OCI-M1 (cell line): ENCODE measurements around the gene HELZ.
A peak's percentile ranks its signal among the peaks of the same experiment; 100 is the strongest.
"Not testable (repeated sequence)": the region's sequence is repeated elsewhere in the genome, so short reads cannot be mapped to it uniquely, and the experiment has no call there.

Source experiments
- DNase-seq: peaks from one replicate; lab custom pipeline; 2025; lab: John Stamatoyannopoulos, UW

Gene HELZ

DNA sequence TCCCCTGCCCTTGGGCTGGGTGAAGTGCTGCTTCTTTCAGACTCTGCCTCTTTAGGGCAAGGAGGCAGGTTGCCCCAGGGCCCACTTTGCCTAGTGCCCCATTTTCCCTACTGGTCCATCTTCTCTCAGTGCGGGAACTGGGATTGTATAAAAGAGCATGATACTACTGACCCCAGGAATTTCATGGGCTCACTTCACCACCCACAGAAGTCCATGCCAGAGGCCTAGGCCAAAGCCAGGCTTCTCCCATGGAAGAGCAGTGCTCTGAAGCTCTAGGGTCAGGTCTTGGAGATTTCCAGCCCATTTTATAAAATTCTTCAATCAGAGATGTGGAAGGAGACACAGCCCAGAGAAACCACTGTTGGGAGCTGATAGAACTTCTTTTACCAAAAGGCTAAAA lies 194.9 kb downstream of the HELZ start:
- no peak for DNase-seq

DNA sequence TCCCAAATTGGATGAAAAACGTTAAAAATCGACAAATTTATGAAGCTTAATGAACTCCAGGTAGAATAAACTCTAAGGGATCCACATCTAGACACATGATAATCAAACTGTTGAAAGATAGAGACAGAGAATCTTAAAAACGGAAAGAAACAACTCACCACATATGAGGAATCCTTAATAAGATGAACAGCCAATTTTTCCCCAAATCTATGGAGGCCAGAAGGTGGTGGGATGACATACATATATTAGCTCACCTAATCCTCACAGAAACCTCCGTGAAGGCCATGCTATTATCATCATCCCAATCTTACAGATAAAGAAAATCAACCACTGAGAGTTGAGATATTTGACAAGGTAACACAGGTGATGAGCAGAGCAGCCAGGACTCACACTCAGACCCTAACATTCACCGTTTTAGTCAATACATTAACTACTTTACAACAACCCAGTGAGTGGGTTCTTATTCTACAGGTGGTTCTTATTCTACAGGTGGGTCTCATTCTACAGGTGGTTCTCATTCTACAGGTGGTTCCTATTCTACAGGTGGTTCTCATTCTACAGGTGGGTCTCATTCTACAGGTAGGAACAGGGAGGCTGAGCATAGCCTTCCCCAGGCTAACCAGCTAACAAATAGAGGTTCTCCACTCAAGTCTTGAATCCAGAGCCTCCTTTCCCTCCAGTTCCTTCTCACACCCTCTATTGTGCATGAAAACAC lies 195.8 kb downstream of the HELZ start:
- DNase-seq: peak; percentile 2

DNA sequence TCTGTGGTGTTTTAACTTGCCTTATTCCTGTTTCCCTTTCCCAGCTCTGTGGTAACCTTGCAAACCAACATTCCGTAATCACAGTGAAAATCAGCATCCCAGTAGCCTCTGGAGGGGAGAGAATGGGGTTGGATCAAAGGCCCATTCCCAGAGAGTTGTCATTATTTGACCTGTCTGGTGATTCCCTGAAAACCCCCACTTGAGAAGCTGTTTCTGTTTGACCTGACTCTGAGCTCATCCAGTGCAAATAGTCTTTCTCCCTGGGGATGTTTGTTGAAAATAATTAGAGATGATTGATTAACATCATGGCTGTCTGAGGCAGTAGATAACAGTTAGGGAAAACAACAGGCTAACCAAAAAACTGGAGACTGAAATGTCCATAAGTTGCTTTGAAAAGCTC lies 197.6 kb downstream of the HELZ start:
- no peak for DNase-seq

DNA sequence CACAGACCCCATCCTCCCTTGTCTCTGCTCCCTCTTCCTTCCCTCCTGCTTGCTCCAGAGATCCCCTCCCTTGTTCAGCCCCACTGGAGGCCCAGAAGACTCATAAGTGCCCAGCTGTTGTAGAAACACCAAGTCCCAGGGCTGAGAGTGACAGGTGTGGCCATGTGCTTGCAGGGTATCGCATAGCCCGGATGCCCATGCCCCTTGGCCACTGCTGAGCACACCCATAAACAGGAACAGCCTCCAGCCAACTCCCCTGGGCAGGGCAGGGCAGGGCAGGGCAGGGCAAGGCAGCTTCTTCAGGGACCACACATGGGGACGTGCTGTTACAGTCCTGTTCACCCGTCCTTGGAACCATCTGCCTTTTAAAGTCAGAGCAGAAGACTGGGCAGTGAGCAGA lies 198.6 kb downstream of the HELZ start:
- DNase-seq: no peak

DNA sequence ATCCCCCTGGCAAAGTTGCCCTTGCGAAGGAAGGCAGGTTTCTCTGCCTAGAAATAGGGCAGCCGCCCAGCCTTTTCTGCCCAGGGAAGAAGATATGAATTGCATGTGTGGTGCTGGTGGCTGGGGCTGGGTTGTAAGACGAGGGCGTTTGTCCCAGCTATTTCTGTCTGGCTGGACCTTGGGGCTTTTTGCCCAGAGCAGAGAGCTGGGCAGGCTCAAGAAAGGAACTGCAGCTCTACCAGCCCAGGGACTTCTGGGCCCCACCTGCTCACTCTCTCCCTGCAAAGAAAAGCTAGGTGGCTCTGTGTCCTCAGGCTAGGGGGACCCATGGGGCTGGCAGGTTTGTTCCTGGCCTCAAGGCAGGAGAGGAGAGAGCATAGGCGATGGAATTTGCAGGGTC lies 200.1 kb downstream of the HELZ start:
- DNase-seq: no peak

DNA sequence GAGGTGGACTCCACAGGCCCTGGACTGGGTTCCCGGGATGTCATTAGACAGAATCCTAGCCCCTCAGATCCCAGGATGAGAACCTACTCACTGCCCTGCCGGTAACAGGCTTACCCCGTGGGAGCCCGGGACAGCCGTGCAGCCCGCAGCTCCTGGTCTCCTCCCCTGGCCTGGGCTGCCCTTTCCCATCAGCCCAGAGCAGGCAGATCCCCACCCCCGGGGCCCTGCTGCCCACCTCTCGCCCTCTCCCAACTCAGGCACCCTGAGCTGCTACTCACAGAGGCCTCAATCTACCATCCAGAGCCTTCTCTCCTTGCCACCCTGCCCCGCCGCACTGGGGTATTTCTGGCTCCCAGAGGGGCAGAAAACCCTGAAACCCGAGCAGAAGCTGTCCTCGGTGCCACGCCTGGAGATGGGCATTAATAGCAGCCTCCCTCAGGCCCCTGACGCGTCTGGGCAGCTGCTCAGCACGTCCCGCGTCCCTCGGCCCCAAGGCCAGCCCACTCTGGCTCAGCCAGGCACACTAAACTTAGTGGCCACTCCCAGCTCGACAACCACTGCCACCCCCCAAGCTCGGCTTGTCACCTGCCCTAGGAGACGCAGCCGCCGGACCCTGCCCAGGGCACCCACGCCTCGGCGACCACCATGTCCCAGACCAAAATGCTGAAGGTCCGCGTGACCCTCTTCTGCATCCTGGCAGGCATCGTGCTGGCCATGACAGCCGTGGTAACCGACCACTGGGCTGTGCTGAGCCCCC lies 200.8 kb downstream of the HELZ start, which contains the start of gene CACNG1:
TSS of gene CACNG1 (plus strand) at position 539 of the 757 bp plus-strand sequence. CDS start at position 646, 107 bp downstream.
- DNase-seq: no peak

DNA sequence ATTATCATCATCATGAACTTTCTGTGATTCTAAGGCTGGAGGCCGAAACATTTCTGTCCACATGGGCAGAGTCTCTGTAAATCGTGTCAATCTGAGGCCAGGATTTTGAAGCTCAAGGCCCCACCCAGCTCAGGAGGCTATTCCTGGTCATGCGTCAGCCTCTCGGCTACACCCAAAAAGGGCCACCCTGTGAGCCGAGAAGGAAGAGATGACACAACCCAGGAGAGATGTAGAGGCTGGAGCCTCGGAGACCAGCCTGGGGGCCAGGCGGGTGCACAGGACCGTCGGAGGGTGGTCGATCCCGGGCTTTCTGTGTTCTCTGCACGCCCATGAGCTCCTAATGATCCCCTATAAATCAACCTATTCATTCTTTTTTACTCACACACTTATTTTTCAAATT lies 201.7 kb downstream of the HELZ start:
- DNase-seq: no peak

DNA sequence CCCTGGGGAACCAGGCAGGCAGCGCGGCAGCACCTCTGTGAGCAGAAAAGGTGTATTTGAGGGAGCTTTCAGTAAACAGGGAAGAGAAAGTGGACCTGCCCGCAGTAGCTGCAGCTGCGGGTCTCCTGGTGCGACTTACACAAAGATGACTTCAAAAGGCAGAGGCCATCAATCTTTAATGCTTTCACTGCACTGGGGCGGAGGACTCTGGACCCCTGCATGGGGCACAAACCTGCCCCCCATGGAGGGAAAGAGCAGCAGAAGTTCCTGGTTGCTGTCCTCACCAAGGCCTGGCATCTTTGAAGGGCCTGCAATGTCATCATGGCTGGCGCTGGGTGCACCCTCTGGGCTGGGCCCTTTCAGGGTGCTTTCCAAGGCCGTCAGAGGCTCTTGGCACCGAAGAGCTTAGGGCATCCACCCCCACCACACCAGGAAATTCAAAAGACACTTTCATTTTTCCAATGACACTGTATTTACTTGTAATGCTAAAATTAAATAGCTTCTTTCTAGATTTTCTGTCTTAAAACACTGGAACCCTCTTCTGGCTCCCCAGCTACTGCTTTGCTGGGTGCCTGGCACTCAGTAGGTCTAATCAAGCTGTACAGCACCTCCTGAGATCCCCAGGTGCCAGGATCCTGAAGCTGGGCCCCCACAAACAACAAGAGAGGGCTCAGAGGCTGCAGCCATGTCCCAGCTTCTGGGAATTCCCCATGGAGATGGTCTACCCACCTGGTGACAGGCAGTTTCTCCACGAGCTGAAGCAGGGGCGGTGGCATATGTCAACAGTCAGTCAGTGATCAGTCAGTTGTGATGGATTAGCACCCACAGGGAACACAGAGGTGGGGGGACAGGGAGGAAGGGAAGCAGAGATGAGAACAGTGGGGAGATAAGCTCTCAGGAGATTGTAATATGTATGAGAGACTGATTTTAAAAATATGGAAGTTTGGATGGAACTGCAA lies 202.8 kb downstream of the HELZ start:
- no peak for DNase-seq

DNA sequence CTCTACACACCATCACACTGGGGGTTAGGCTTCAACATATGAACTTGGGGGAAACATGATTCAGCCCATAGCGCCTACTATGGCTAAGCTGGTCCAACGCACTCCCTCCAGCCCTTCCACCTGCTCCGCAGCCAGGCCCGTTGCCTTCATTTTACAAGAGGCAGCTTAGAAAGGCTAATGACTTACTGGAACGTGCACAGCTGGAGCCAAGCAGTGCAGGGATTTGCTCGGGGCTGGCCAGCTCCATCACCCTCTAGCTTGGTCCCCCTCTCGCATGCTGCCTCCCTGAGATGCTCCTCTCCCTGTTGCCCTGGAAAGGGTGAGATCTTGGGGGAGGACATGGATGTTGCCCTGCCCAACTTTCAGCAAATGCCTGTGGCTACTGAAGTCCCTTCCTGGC lies 203.5 kb downstream of the HELZ start:
- DNase-seq: no peak

DNA sequence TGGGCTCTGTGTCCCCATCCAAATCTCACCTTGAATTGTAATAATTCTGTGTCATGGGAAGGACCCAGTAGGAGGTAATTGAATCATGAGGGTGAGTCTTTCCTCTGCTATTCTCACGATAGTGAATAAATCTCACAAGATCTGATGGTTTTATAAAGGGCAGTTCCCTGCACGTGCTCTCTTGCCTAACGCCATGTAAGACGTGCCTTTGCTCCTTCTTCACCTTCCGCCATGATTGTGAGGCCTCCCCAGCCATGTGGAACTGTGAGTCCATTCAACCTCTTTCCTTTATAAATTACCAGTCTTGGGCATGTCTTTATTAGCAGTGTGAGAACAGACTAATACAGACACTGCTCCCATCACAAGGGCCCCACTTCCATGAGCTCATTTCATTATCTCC lies 203.9 kb downstream of the HELZ start:
- DNase-seq: not testable (repeated sequence)

DNA sequence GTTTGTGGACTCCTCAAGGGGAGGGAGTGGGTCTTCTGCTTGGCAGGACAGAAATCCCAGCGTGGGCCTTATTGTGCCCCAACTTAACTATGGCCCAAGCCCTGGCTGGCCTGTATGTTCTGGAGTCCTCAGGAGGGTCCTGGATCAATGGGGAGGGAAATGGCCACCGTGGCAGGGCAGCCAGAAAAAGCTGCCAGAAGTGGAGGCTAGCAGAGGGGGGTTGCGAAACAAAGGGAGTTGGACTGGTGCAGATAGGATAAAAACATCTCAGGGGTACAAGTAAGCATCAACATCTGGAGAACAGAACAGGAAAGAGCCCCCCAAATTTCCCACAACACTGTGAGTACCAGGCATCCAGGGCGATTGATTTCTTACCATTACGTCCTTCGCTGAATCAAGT lies 204.3 kb downstream of the HELZ start:
- DNase-seq: no peak

DNA sequence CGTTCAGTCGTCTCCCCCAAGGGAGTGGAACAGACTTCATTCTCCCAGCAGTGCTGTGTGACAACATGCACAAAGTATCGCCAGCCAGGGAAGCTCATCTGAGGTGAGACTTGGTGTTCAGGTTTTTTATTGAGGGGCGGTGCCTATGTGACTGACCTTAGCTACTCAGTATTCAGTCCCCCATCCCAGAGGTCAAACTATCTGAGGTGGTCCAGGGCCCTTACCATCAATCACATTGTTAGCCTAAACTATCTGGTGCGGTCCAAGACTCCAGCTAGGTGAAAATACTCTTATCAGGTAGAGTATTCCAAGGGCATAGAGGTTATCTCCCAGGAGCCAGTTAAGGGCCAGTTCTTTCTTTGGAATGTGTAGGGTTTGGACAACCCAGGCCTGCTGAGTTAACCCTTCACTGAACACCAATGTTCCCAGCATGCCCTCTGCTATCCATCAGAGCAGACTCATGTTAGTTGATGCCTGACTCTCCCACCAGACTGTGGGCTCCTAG lies 206.1 kb downstream of the HELZ start:
- no peak for DNase-seq

DNA sequence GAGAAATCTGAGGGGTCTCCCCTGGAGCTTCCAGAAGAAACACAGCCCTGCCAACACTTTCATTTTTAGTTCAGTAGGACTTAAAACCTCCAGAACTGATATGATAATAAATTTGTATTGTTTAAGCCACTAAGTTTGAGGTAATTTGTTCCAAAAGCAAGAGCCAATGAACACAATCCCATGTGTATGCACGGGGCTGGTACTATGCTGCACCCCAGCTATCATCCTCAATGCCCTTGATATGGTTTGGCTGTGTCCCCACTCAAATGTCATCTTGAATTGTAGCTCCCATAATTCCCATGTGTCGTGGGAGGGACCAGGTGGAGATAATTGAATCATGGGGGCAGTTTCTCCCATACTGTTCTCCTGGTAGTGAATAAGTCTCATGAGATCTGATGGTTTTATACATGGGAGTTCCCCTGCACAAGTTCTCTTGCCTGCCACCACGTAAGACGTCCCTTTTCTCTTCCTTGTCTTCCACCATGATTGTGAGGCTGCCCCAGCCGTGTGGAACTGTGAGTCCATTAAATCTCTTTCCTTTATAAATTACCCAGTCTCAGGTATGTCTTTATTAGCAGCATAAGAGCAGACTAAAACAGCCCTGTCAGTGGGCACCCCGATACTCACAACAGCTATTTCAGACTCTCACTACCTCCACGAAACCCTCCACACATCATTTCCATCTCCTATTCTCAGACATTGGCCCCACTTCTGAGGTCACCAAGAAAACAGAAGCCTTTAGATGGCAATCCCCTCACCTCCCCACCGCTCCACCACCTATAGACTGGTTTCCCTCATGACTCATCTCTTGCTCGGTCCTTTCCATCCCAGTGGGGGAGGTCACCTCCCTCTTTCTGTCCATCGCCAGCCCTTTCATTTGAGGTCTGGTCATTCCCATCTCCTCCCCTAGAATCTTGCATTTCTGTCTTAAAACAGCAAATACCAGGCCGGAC lies 209.6 kb downstream of the HELZ start:
- no peak for DNase-seq

DNA sequence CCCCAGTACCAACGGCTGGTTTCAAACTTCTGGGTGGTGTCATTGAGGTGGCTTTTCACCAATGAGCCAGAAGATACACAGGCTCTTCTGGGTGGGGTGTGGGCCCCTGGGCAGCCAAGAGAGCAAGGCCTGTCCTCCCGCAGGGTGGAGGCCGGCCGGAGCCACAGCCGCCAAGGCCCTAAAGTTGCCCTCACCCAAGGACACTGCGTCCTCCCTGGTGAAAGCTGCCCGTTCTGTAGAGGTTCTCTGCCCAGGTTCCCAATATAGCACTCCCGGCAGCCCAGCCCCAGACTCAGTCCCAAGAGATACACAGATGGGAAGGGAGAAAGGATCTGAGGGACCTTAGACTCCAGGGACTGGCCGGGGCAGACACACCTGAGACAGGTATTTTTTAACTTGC lies 211.4 kb downstream of the HELZ start:
- no peak for DNase-seq

DNA sequence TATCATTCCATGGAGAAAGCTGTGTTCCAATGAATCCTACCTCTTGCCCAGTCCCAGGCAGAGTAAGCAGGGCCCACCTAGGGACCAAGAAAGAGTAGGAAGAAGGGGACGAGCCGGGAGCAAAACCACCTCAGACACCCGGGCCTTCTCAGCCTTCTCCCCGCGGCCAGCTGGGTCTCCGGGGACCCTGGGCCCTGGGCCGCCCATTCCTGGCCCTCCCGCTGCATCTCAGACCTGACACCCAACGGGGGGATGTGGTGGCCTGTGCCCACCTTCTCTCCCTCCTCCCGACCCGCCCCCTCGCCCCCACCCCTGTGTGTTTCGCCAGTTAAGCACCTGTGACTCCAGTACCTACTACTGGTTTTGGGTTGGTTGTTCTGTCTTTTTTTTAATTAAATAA lies 212.0 kb downstream of the HELZ start:
- DNase-seq: no peak

DNA sequence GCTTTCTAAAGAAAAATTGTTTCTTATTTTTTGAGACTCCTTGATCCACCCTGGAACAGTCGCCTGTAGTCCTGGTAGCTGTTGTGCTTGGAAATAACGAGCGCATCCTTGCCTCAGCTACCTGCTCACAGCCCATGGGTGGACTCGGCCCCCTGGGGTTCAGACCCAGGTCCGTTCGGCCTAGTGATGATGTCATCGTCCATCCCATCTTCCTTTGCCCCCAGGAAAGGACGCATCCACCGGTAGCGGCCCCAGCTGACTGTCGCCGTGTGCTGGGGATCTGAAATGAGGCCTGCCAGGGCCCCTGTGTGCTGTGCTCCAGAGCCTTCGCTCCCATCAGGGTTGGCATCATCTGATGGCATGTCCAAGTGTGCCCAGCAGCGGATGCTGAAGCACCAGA lies 212.6 kb downstream of the HELZ start:
- no peak for DNase-seq

DNA sequence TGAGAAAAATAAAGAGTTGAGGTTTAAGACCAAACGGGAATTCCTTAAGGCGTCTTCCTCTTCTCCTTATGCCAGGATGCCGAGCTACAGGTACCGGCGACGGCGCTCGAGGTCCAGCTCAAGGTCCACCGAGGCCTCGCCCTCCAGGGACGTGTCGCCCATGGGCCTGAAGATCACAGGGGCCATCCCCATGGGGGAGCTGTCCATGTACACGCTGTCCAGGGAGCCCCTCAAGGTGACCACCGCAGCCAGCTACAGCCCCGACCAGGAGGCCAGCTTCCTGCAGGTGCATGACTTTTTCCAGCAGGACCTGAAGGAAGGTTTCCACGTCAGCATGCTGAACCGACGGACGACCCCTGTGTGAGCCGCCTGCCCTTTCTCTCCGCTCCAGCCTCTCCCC lies 214.4 kb downstream of the HELZ start:
- no peak for DNase-seq

DNA sequence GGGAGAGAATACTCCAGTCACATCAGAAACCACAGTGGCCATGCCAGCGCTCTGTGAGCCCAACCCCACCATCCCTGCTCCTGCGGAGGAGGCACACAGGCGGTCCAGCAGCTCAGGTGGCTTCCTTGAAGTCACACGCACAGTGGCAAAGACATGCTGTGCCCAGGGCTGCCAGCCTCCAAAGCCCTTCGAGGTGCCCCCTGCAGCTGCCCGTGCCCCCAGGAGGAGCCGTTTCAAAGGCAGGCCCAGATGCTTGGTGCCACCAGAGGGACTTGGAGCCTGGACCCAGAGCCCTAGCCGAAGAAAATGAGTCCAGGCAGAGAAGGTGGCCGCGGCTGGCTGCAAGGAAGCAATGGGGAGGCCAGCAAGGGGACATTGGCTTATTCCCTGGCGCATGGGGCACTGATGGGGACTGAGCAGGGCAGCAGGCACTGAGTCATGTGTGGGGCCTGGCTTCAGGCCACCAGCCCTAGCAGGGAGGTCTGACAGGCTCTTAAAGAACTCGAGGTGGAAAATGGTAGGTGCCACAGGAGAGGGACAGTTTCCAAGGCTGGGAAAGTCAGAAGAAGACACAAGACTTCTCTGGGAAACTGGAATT lies 217.9 kb downstream of the HELZ start:
- no peak for DNase-seq

DNA sequence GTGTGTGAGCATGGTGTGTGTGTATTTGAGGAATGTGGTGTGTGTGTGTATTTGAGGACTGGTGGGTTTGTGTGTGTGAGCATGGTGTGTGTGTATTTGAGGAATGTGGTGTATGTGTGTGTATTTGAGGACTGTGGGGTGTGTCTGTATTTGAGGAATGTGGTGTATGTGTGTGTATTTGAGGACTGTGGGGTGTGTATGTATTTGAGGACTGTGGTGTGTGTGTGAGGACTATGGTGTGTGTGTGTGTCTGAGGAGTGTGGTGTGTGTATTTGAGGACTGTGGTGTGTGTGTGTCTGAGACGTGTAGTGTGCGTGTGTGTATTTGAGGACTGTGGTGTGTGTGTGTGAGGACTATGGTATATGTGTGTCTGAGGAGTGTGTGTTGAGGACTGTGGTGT lies 218.7 kb downstream of the HELZ start:
- DNase-seq: no peak

DNA sequence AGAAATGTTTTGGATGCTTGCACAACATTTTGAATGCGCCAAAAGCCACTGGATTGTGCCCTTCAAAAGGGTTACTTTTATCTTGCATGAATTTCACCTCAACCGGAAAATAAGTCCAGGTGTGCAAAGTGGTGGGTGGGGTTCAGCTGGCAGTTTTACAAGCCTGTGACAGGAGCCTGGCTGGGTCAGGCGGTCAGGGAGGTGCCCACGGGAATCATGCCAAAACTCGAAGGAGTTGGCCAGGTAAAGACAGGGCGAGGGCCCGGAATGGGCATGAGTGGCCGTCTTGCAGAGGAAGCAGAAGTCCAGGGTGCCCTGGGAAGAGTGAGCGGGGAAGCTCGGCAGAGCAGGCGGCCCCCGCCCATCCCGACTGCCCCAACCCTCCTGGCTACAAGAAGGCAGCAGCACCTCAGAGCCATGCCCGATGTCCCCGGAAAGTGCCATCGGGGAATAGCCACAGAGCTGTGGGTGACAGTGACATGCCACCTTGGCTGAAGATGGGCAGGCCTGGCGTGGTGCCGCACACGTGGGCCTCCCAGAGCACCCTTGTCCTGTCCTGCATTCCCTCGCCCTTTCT lies 219.7 kb downstream of the HELZ start:
- no peak for DNase-seq
